Stimulated activated CD4-positive, alpha-beta T cell treated with anti-CD3 and anti-CD28 coated beads, Interleukin-2, amount 100 ng/mL, for 4 hours (primary cell): Measurements from ENCODE around the gene CACNA1C.

Source experiments
- DNase-seq: peaks from one replicate; pipeline ENCODE4 v3.0.0-alpha.2; 2020; ENCODE audit warnings: low read depth

Gene CACNA1C

GRCh38 chr12:2198542-2198941 lies 145.8 kb downstream of the CACNA1C start:
- DNase-seq: no peak

DNA sequence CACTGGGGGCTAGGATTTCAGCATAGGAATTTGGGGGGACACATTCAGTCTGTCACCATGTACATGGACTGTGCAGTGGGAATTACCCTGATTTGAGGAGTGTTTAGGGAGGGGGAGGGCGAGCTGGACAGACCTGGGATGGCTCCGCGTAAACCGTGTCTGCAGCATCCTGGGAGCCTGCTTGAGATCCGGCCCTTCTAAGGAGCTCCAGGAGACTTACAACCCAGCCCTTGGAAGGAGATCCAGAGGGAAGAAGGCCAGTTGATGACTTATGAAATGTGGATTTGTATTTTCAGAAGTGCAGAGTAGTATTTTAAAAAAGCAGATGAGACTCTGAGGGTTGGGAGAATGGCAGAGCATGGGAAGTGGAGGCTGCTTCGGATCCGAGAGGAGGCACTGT lies 153.2 kb downstream of the CACNA1C start:
- DNase-seq: no peak

DNA sequence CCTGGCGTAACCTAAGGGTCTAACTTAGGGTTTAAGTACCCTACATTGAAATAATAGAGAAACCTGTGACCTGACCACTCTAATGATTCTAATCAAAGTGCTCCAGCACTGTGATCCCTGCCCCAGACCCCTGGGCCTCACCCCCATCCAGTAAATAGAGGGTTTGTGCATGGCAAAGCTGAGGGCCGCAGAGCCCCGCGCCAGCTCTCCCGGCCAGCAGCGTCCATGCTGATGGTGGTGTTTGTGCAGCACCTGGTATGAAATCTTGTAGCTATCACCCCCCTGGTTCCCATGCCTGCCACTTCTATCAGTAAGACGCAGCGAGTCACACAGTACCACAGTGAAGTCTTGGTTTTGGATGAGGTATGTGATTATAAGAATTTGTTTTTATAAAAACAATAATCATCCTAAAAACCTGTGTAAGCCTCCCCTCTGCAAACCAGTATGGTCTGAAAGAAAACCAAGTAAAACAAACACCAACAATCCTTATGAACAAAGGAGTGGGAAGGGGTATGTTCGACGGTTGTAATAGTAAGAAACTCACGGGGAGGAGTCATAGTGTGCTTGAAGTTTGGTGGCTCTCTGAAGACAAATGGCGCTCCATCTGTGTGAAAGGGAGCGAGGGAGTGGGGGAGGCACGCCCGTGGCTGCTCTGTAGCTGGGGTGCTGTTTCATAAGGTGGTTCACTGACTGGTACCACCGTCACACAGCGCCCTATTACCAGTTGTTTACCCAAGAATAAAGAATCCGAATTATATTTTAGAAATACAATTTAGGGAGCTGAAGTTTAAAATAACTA lies 156.2 kb downstream of the CACNA1C start:
- DNase-seq: no peak

DNA sequence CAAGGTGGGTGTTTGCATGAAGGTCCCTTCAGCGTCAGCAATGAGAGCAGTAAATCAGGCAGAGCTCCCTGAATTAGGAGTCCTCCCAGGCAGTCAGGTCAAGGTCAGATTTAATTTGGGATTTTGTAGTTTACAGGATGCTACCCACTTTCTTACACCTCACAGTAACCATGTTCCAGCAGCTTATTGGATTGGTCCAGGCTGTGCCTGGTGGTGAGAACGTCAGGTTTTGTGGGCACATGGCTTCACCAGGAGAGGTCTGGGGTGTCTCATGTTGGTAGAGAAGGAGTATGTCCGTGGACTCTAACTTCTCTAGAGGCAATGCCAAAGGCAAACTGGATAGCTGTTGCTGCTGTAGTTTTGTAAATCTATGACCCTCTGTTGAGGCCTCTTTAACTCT lies 158.3 kb downstream of the CACNA1C start:
- no peak for DNase-seq

- DNase-seq: no peak
These were observed 159.8 kb downstream of the CACNA1C start for GRCh38 chr12:2212537-2212936.

GRCh38 chr12:2212971-2213869 lies 160.4 kb downstream of the CACNA1C start:
- no peak for DNase-seq

- DNase-seq: no peak
These were observed 161.6 kb downstream of the CACNA1C start for GRCh38 chr12:2214411-2214810.

DNA sequence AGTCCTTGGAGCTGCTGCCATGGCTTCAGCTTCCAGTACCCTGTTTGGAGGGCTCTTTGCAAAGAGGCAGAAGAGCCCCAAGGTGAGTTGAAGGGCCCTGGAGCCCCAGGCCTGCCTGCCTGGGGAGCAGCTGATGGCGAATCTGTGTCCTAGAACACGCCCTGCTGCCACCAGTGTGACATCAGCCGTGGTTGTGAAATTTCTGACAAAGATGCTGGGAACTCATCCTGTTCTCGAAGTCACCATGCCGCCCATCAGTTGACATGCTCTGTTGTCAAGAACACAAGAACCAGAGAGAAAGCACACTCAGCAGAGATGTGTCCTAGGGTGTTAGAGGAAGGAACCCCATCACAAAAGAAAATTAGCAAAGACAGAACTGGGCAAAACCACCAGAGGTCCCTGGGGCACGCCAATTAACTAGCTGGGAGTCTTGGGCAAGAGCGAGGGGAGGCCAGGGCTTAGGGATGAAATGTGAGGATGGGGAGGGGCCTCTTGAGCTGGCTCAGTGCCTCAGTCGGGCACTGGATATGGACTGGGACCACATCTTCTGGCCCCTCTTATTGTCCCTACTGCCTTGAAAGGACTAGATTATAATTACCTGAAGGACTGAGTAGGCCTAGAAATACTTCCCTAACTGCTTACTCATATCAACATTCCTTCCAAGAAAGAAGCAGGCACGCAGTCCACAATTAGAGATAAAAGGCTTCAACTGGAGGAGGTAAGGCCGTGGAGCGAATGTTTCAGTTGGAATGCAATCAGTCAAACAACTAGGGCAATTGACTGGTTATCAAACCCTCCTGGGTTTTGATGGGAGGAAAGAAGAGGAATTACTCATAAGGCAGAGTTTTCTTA lies 163.1 kb downstream of the CACNA1C start:
- DNase-seq: no peak

- DNase-seq: no peak
These were observed 165.9 kb downstream of the CACNA1C start for GRCh38 chr12:2218706-2219105.

GRCh38 chr12:2221030-2221621 lies 168.3 kb downstream of the CACNA1C start:
- no peak for DNase-seq

DNA sequence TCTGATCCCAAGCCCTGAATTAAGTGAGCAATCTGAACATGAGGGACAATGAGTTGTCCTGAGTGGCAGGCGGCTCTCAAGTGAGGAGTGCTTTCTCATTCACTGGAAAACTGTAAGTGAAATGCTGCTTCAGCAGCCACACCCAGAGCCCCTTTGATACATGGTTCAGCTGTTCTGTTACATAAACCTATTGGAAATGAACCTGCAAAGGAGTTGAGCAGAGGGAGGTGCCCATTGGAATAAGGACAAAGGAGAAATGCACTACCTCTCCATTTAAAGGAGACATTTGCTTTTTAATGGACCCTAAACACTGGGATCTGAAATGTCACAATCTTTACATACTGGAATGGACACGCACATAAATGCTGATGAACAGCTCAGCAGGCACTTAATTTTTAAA lies 169.9 kb downstream of the CACNA1C start:
- DNase-seq: no peak

DNA sequence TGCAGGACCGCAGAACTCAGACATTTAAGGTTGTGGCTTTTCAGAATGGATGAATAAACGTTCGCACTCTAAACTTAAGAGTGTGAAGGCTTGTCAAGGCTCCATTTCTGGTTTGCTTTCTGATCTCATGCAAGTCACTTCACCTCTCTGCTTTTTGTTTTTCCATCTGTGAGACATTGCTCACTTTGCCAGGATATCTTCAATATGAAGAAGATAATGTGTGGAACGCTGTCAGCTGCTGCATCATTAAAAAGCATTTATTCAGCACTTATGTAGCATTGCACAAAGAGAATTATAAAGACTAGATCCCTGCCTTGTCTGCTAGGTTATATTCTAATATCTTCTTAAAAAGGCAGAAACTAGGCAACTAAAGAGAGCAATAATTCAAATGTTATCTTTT lies 172.2 kb downstream of the CACNA1C start:
- no peak for DNase-seq

DNA sequence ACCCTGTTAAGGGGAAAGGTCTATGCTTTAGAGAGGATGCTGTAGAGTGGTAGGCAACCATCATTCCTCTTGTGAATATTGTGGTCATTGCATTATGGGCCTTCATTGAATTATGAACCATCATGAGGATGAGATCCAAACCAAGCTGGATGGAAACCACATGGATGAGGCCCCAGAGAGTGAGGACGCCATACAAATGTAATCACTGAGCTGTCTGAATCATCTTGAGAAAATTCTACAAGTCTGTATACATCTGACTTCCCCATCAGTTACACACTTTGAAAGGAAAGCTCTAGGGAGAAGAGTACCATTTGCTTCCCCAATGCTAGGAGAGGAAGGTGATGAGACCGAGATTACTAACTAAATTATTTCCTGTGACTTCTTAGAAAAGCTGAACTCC lies 172.9 kb downstream of the CACNA1C start:
- no peak for DNase-seq

GRCh38 chr12:2226641-2227040 lies 173.9 kb downstream of the CACNA1C start:
- no peak for DNase-seq

GRCh38 chr12:2227360-2227759 lies 174.6 kb downstream of the CACNA1C start:
- DNase-seq: no peak

- DNase-seq: no peak
These were observed 175.7 kb downstream of the CACNA1C start for GRCh38 chr12:2228535-2228934.

DNA sequence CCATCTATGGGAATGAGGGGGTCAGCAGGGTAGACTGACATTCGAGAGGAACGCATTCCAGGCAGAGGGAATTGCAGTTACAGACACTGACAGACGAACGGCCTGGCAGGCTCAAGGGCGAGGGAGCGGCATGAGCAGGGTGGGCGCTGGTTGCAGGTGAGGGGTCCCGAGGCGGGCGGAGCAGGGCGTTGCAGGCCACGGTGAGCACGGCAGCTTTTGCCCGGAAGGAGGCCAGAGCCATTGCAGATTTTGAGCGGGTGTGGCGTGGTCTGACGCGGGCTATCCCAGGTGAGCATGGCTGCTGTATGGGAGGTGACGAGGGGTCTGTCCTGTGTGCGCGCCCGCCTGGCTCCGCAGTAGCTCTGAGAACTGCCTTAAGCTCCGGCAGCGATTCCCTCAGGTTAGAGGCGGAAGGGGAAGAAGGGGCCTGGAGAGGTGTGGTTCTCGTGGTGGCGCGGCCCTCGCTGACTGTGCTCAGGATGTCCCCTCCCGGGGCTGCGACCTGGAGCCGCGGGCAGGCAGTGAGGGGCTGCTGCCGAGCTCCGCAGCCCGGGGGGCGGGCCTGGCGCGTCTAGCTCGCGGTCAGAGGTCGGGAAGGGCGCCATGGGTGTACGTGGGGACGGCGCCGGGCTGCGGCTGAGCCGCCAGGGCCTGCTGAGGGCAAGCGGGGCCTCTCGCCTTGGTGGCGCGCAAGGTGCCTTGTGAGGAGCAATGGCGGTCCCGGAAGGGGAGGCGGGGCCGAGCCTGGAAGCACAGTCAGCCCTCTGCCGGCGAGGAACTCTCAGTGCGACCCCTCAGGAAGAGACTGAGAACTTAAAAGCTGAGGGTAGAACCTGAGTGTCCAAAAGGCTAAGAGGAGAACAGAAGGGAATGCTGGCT lies 177.1 kb downstream of the CACNA1C start:
- DNase-seq: no peak

GRCh38 chr12:2231011-2231595 lies 178.3 kb downstream of the CACNA1C start:
- no peak for DNase-seq

GRCh38 chr12:2231956-2232355 lies 179.2 kb downstream of the CACNA1C start:
- DNase-seq: no peak

- no peak for DNase-seq
These were observed 180.2 kb downstream of the CACNA1C start for GRCh38 chr12:2233034-2233433.

GRCh38 chr12:2234091-2234490 lies 181.3 kb downstream of the CACNA1C start:
- DNase-seq: no peak
